Neural cell (in vitro differentiated cells): ENCODE measurements around the gene EPN1. TPM values are rescaled to one million over a fixed set of nuclear protein-coding genes. Genes with fewer than 3 reads are reported as not detected.

Source experiments
- H2AFZ ChIP-seq: fragments of 200-600, 300-800 bp; sonication (generic), shearing (Covaris generic); 2 replicates; pipeline ENCODE4 v1.6.0; 2014; ENCODE audit warnings: low read depth, mild to moderate bottlenecking, antibody characterized with exemption, low read length, moderate library complexity
- H3F3A ChIP-seq: fragments of 200-600 bp; shearing (Covaris generic); 2 replicates; pipeline ENCODE4 v1.6.1; 2016; ENCODE audit warnings: mild to moderate bottlenecking, moderate library complexity, mixed read lengths, antibody characterized with exemption, low read length; ENCODE audit not compliant: insufficient read depth, poor library complexity, severe bottlenecking
- H3K27ac ChIP-seq: fragments of 200-600, 300-800 bp; sonication (generic), shearing (Covaris generic); 2 replicates; pipeline ENCODE4 v1.5.1; 2014; ENCODE audit warnings: mild to moderate bottlenecking, low read length, moderate library complexity
- H3K27me3 ChIP-seq: fragments of 300-800, 200-600 bp; sonication (generic), shearing (Covaris generic); 2 replicates; pipeline ENCODE4 v1.6.0; 2014; ENCODE audit warnings: mild to moderate bottlenecking, low read depth, low read length, moderate library complexity; ENCODE audit not compliant: insufficient read depth
- H3K36me3 ChIP-seq: fragments of 300-800, 200-600 bp; sonication (generic), shearing (Covaris generic); 2 replicates; pipeline ENCODE4 v1.5.1; 2014; ENCODE audit warnings: mild to moderate bottlenecking, antibody characterized with exemption, low read length, moderate library complexity; ENCODE audit not compliant: insufficient read depth
- H3K4me2 ChIP-seq: fragments of 300-800, 200-600 bp; sonication (generic), shearing (Covaris generic); 2 replicates; pipeline ENCODE4 v1.6.0; 2014; ENCODE audit warnings: mild to moderate bottlenecking, low read length
- H3K4me3 ChIP-seq: fragments of 300-800, 200-600 bp; sonication (generic), shearing (Covaris generic); 2 replicates; pipeline ENCODE4 v1.5.1; 2014; ENCODE audit warnings: mild to moderate bottlenecking, low read length, moderate library complexity
- H3K79me2 ChIP-seq: fragments of 200-600 bp; shearing (Covaris generic); replicated peaks from 2 replicates; pipeline ENCODE4 v1.6.0; 2014; ENCODE audit warnings: mild to moderate bottlenecking, low read length, moderate library complexity; ENCODE audit not compliant: insufficient read depth
- H3K9ac ChIP-seq: fragments of 300-800, 200-600 bp; sonication (generic), shearing (Covaris generic); 2 replicates; pipeline ENCODE4 v1.6.1; 2016; ENCODE audit warnings: mild to moderate bottlenecking, low read length, mixed read lengths
- H3K9me2 ChIP-seq: fragments of 200-600 bp; shearing (Covaris generic); 2 replicates; pipeline ENCODE4 v1.6.1; 2016; ENCODE audit warnings: mild to moderate bottlenecking, low read length, mixed read lengths; ENCODE audit not compliant: insufficient read depth
- H3K9me3 ChIP-seq: fragments of 200-600, 300-800 bp; sonication (generic), shearing (Covaris generic); 2 replicates; pipeline ENCODE4 v1.6.1; 2016; ENCODE audit warnings: mild to moderate bottlenecking, mixed run types, low read length, moderate library complexity, mixed read lengths
- H4K20me1 ChIP-seq: fragments of 200-600 bp; shearing (Covaris generic); 2 replicates; pipeline ENCODE4 v1.6.1; 2016; ENCODE audit warnings: mild to moderate bottlenecking, mixed run types; ENCODE audit not compliant: insufficient read depth
- CTCF ChIP-seq: fragments of 450-650 bp; IDR thresholded peaks from 2 replicates; pipeline ENCODE4 v1.5.1; 2014; ENCODE audit warnings: antibody characterized with exemption, mild to moderate bottlenecking, moderate library complexity; ENCODE audit not compliant: poor library complexity, severe bottlenecking
- EP300 ChIP-seq: fragments of 450-650 bp; conservative IDR thresholded peaks from 2 replicates; pipeline ENCODE4 v1.6.1; 2014; ENCODE audit warnings: antibody characterized with exemption, mild to moderate bottlenecking, moderate library complexity; ENCODE audit not compliant: poor library complexity, severe bottlenecking
- EZH2 ChIP-seq: fragments of 200-600, 300-800 bp; shearing (Covaris generic), sonication (generic); IDR thresholded peaks from 2 replicates; pipeline ENCODE4 v1.6.1; 2014; ENCODE audit warnings: antibody characterized with exemption, low read length, borderline replicate concordance, mild to moderate bottlenecking; ENCODE audit not compliant: insufficient read depth, poor library complexity, severe bottlenecking
- MXI1 ChIP-seq: fragments of 450-650 bp; conservative IDR thresholded peaks from 2 replicates; pipeline ENCODE4 v1.6.1; 2014; ENCODE audit warnings: antibody characterized with exemption, mild to moderate bottlenecking; ENCODE audit not compliant: poor library complexity, severe bottlenecking
- POLR2AphosphoS5 ChIP-seq: IDR thresholded peaks from 2 replicates; pipeline ENCODE4 v1.6.1; 2012
- RAD21 ChIP-seq: fragments of 450-650 bp; conservative IDR thresholded peaks from 2 replicates; pipeline ENCODE4 v1.6.1; 2014; ENCODE audit warnings: antibody characterized with exemption, mild to moderate bottlenecking, moderate library complexity
- REST ChIP-seq: IDR thresholded peaks from 2 replicates; pipeline ENCODE4 v1.6.1; 2012; ENCODE audit warnings: borderline replicate concordance
- SMC3 ChIP-seq: fragments of 450-650 bp; conservative IDR thresholded peaks from 2 replicates; pipeline ENCODE4 v1.6.1; 2014; ENCODE audit warnings: antibody characterized with exemption, mild to moderate bottlenecking, moderate library complexity; ENCODE audit not compliant: poor library complexity
- TAF1 ChIP-seq: IDR thresholded peaks from 2 replicates; pipeline ENCODE4 v1.6.1; 2012; ENCODE audit warnings: low read depth
- polyA plus RNA-seq: library from polyadenylated mRNA; depleted of rRNA; stranded (reverse); fragments of >200 nt; gene quantifications from 2 replicates; pipeline ENCODE4 v1.2.3, GENCODE V29; 2014

Gene EPN1
- polyA plus RNA-seq, 1 donor from 2014 or later, result 21.0 TPM

- TF ChIP-seq POLR2AphosphoS5 (no peak), CTCF (no peak), EZH2 (no peak), MXI1 (no peak), RAD21 (no peak), EP300 (no peak), TAF1 (no peak), SMC3 (no peak), REST (no peak)
- H3K27ac ChIP-seq, result peak overlapping the region; percentile 97
These were observed 20.6 kb upstream of the EPN1 start for GRCh38 chr19:55654323-55654867.

GRCh38 chr19:55654868-55655647 is 20.0 kb upstream of the EPN1 start, which contains the start of gene U2AF2:
U2AF2 (plus strand) TSS chr19:55655035; CDS start chr19:55655105, 70 bp downstream.
- Histone ChIP-seq H3K36me3 (no peaks in the 10 kb centered on the region), H4K20me1 (peaks cover 39% of the 10 kb centered on the region), H3K4me2 (peak within 1 kb of the TSS; percentile 94), H3K9me3 (no peaks in the 10 kb centered on the region), H3K9me2 (no peaks in the 10 kb centered on the region), H3F3A (no peaks in the 10 kb centered on the region), H3K27ac (peak within 1 kb of the TSS; percentile 97), H3K4me3 (peak within 1 kb of the TSS; percentile 91), H2AFZ (peak within 1 kb of the TSS; percentile 57), H3K79me2 (peaks cover 43% of the 10 kb centered on the region), H3K27me3 (no peaks in the 10 kb centered on the region), H3K9ac (peak within 1 kb of the TSS; percentile 98)
- TF ChIP-seq EP300 (peak; percentile 62), TAF1 (no peak), REST (no peak), SMC3 (no peak), MXI1 (peak; percentile 98), RAD21 (no peak), POLR2AphosphoS5 (peak; percentile 87)

More at GRCh38 chr19:55654323-55654867, 20.6 kb upstream of the EPN1 start:
- no peaks in the 10 kb centered on the region for H3K9me2 ChIP-seq
- H3K9ac ChIP-seq, result peak overlapping the region; percentile 91
- H4K20me1 ChIP-seq, result peaks cover 32% of the 10 kb centered on the region
- peak overlapping the region; percentile 91 for H3K4me3 ChIP-seq
- H3F3A ChIP-seq, result no peaks in the 10 kb centered on the region
- H3K27me3 ChIP-seq, result no peaks in the 10 kb centered on the region
- no peaks in the 10 kb centered on the region for H3K36me3 ChIP-seq
- H2AFZ ChIP-seq, result peak overlapping the region; percentile 57
- no peaks in the 10 kb centered on the region for H3K9me3 ChIP-seq
- H3K79me2 ChIP-seq, result peaks cover 40% of the 10 kb centered on the region
- no peak overlapping the region for H3K4me2 ChIP-seq
